ENCODE measurements around the gene RPH3AL.

DNA sequence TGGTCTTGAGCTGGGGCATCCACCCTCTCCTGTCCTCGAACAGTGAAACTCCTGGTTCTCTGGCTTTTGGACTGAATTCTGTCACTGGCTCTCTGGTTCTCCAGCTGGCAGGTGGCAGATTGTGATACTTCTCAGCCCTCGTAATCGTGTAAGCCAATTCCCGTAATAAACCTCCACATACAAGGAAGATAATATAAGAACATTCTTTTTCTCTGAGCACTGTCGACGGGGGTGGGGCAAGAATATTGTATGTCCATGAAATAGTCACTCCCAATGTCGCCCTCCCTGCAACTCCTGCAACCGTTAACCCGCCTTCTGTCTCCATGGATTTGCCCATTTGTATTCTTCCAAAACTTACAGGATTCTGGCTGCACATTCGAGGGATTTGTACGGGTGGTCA, 39.2 kb upstream of the RPH3AL start:
- no peak for TF ChIP-seq POLR2A (IDR thresholded peaks at IDR 0.05; ENCODE audit: extremely low read depth, insufficient read length)
- TF ChIP-seq, protein P1, sequence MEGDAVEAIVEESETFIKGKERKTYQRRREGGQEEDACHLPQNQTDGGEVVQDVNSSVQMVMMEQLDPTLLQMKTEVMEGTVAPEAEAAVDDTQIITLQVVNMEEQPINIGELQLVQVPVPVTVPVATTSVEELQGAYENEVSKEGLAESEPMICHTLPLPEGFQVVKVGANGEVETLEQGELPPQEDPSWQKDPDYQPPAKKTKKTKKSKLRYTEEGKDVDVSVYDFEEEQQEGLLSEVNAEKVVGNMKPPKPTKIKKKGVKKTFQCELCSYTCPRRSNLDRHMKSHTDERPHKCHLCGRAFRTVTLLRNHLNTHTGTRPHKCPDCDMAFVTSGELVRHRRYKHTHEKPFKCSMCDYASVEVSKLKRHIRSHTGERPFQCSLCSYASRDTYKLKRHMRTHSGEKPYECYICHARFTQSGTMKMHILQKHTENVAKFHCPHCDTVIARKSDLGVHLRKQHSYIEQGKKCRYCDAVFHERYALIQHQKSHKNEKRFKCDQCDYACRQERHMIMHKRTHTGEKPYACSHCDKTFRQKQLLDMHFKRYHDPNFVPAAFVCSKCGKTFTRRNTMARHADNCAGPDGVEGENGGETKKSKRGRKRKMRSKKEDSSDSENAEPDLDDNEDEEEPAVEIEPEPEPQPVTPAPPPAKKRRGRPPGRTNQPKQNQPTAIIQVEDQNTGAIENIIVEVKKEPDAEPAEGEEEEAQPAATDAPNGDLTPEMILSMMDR (IDR thresholded peaks at IDR 0.05; ENCODE audit: low read depth, low read length): no peak

All from NB4 (cell line).